Activated CD8-positive, alpha-beta memory T cell treated with anti-CD3 and anti-CD28 coated beads for 1 hour (primary cell): ENCODE data around the gene NLGN4X.

Source experiments
- DNase-seq, 2 donors: peaks; one replicate each; pipeline ENCODE4 v3.0.0-alpha.2; 2020; ENCODE audit warnings: low read depth in 1 of 2; ENCODE audit errors: extremely low read depth in 1 of 2

The NLGN4X gene

GRCh38 chrX:5876984-5877596 lies 351.6 kb downstream of the NLGN4X start:
- DNase-seq = no peak

DNA sequence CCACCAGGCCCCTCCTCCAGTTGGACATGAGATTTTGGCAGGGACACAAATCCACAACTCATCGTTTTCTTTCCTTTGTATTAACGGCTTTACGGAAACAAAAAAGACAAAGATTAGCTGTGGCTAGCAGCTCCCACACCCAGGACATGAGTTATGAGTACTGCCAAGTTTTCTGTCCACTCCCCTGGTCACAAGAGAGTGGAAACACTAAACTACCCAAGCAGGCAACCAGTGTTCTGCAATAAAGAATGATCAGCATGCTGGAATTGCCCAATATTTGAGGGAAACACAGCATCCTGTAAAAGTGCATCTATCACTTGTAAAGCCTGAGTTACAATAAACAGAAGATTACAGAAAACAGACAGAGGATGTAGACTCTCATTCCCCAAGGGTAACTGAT lies 358.4 kb downstream of the NLGN4X start:
- no peak for DNase-seq

GRCh38 chrX:5869786-5870185 lies 358.9 kb downstream of the NLGN4X start:
- DNase-seq = no peak

DNA sequence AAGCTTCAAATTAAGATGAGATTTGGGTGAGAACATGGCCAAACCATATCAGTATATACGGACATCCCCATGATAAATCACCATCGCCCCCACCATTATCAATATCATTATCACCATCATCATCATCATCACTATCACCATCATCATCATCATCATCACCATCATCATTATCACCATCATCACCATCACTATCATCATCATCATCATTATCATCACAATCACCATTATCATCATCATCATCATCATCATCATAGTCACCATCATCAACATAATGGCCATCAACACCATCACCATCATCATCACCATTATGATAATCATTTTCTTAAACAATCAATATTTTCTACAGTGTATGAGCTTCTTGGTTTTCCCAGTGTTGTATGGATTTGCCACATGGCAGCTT lies 360.9 kb downstream of the NLGN4X start:
- DNase-seq = no peak

DNA sequence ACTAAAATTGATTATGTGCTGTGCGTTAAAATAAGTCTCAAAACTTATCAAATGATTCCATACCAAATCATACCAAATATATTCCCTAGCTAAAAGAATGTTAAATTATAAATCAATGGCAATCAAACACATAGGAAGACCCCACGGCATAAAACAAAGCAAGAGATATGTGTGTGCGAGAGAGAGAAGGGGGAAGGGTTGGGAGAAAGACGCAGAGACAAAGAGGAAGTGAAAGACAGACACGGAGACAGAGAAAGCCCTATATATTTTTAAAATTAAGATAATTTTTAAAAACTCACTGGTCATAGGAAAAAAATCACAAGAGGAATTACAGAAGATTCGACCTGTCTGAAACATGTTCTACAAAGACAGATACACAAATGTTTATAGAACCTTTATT lies 371.4 kb downstream of the NLGN4X start:
- no peak for DNase-seq

DNA sequence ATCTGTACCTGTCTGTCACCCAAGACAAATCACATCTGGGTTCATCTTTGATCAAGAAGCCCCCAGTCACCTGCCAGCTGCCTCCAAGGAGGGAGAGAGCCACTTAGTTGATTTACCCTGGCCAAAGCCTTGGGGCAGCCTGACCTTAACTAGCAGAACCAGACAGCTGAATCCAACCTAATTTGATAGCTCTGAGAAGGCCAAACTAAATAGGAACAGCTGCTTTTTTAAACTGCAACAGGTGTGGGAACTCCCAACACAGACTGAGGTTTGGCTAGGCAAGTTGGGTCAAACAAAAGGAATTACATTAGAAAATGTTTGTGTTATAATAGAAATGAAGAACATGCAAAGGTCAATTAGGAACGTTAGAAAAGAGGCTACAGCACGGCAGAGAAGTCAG lies 375.7 kb downstream of the NLGN4X start:
- DNase-seq = no peak

DNA sequence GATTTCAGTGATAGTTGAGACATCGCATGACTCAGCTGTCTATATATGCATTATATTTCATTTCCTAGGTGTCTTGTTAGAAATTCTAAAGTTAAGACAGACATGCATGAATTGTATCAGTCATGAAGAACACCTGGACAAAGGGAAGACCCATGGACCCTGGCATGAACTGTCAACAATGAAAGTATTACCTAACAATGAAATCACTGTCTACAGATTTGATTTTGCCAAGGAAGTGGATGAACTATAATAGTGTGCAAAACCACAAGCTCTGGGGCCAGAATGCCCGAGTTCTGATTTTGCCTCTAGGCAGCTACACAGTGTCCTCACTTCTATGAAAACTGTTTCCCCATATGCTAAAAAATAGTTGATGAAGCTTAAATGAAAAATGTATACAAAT lies 386.1 kb downstream of the NLGN4X start:
- DNase-seq = no peak
